ENCODE measurements around the gene RHOBTB1.
"Not testable (repeated sequence)": the region's sequence is repeated elsewhere in the genome, so short reads cannot be mapped to it uniquely, and the experiment has no call there.

The RHOBTB1 gene

GRCh38 chr10:60872451-60872850, 71.5 kb downstream of the RHOBTB1 start:
- in situ Hi-C loops (cut with HindIII; ENCODE audit: low sequenced_read_pairs), result no loop called here

GRCh38 chr10:60871215-60871614, 72.8 kb downstream of the RHOBTB1 start:
- in situ Hi-C loops (cut with HindIII; ENCODE audit: low sequenced_read_pairs), result no loop called here

- in situ Hi-C loops (cut with HindIII; ENCODE audit: low sequenced_read_pairs), result no loop called here
Measured at GRCh38 chr10:60870803-60871202, 73.2 kb downstream of the RHOBTB1 start.

GRCh38 chr10:60870416-60870728, 73.6 kb downstream of the RHOBTB1 start:
- in situ Hi-C loops (cut with HindIII; ENCODE audit: low sequenced_read_pairs), result no loop called here

- in situ Hi-C loops (cut with HindIII; ENCODE audit: low sequenced_read_pairs), result no loop called here
Measured at GRCh38 chr10:60869652-60870415, 74.2 kb downstream of the RHOBTB1 start.

- in situ Hi-C loops (cut with HindIII; ENCODE audit: low sequenced_read_pairs), result no loop called here
Measured at GRCh38 chr10:60868946-60869345, 75.0 kb downstream of the RHOBTB1 start.

GRCh38 chr10:60865198-60865783, 78.7 kb downstream of the RHOBTB1 start:
- in situ Hi-C loops (cut with HindIII; ENCODE audit: low sequenced_read_pairs), result no loop called here

- in situ Hi-C loops (cut with HindIII; ENCODE audit: low sequenced_read_pairs), result no loop called here
Measured at GRCh38 chr10:60863796-60864195, 80.2 kb downstream of the RHOBTB1 start.

- in situ Hi-C loops (cut with HindIII; ENCODE audit: low sequenced_read_pairs), result no loop called here
Measured at GRCh38 chr10:60862517-60862916, 81.5 kb downstream of the RHOBTB1 start.

- in situ Hi-C loops (cut with HindIII; ENCODE audit: low sequenced_read_pairs), result no loop called here
Measured at GRCh38 chr10:60856405-60856804, 87.6 kb downstream of the RHOBTB1 start.

GRCh38 chr10:60853637-60854036, 90.3 kb downstream of the RHOBTB1 start:
- in situ Hi-C loops (cut with HindIII; ENCODE audit: low sequenced_read_pairs), result no loop called here

GRCh38 chr10:60853107-60853506, 90.9 kb downstream of the RHOBTB1 start:
- in situ Hi-C loops (cut with HindIII; ENCODE audit: low sequenced_read_pairs), result no loop called here

GRCh38 chr10:60849740-60850139, 94.2 kb downstream of the RHOBTB1 start:
- in situ Hi-C loops (cut with HindIII; ENCODE audit: low sequenced_read_pairs), result no loop called here

- in situ Hi-C loops (cut with HindIII; ENCODE audit: low sequenced_read_pairs), result no loop called here
Measured at GRCh38 chr10:60849217-60849616, 94.8 kb downstream of the RHOBTB1 start.

GRCh38 chr10:60848680-60849079, 95.3 kb downstream of the RHOBTB1 start:
- in situ Hi-C loops (cut with HindIII; ENCODE audit: low sequenced_read_pairs), result no loop called here

GRCh38 chr10:60848126-60848525, 95.9 kb downstream of the RHOBTB1 start:
- in situ Hi-C loops (cut with HindIII; ENCODE audit: low sequenced_read_pairs), result no loop called here

GRCh38 chr10:60846173-60846572, 97.8 kb downstream of the RHOBTB1 start:
- in situ Hi-C loops (cut with HindIII; ENCODE audit: low sequenced_read_pairs), result no loop called here

- in situ Hi-C loops (cut with HindIII; ENCODE audit: low sequenced_read_pairs), result no loop called here
Measured at GRCh38 chr10:60845038-60845437, 98.9 kb downstream of the RHOBTB1 start.

GRCh38 chr10:60842694-60843093, 101.3 kb downstream of the RHOBTB1 start:
- in situ Hi-C loops (cut with HindIII; ENCODE audit: low sequenced_read_pairs), result no loop called here

- in situ Hi-C loops (cut with HindIII; ENCODE audit: low sequenced_read_pairs), result not testable (repeated sequence)
Measured at GRCh38 chr10:60841227-60841626, 102.8 kb downstream of the RHOBTB1 start.

GRCh38 chr10:60835049-60835448, 108.9 kb downstream of the RHOBTB1 start:
- in situ Hi-C loops (cut with HindIII; ENCODE audit: low sequenced_read_pairs), result no loop called here

- in situ Hi-C loops (cut with HindIII; ENCODE audit: low sequenced_read_pairs), result no loop called here
Measured at GRCh38 chr10:60834401-60834800, 109.6 kb downstream of the RHOBTB1 start.

- in situ Hi-C loops (cut with HindIII; ENCODE audit: low sequenced_read_pairs), result not testable (repeated sequence)
Measured at GRCh38 chr10:60832136-60832535, 111.8 kb downstream of the RHOBTB1 start.

Data from endothelial cell of hepatic sinusoid (primary cell).